Testis (tissue), 3 donors: ENCODE results near the gene ELOVL7. TPM values are rescaled to one million over a fixed set of nuclear protein-coding genes. Genes with fewer than 3 reads are reported as not detected.
"Not testable (repeated sequence)": the region's sequence is repeated elsewhere in the genome, so short reads cannot be mapped to it uniquely, and the experiment has no call there.

Source experiments
- DNase-seq: peaks from one replicate; pipeline ENCODE4 v3.0.0-alpha.2; 2019
- H3K27ac ChIP-seq, 2 donors: fragments of 200-600 bp; sonication (generic); one replicate each; pipeline ENCODE4 v1.5.1; 2019
- H3K27me3 ChIP-seq: fragments of 200-600 bp; sonication (generic); one replicate; pipeline ENCODE4 v1.5.1; 2019
- H3K36me3 ChIP-seq: fragments of 200-600 bp; sonication (generic); one replicate; pipeline ENCODE4 v1.5.1; 2017; ENCODE audit warnings: low read depth; ENCODE audit errors: missing control alignments
- H3K4me1 ChIP-seq: fragments of 200-600 bp; sonication (generic); one replicate; pipeline ENCODE4 v1.5.1; 2019
- H3K4me3 ChIP-seq, 2 donors: fragments of 200-600 bp; sonication (generic); one replicate each; pipeline ENCODE4 v1.5.1; 2017 to 2019
- H3K9me3 ChIP-seq: fragments of 200-600 bp; sonication (generic); one replicate; pipeline ENCODE4 v1.5.1; 2017
- CTCF ChIP-seq, 3 experiments: fragments of 450-650 bp in 2 of 3; fragments of 200-600 bp in 1 of 3; sonication (generic) in 1 of 3; IDR thresholded peaks; one replicate each; pipeline ENCODE4 v1.5.1; 2016 to 2019; ENCODE audit warnings: antibody characterized with exemption in 3 of 3, mild to moderate bottlenecking in 2 of 3, moderate library complexity in 1 of 3
- POLR2A ChIP-seq: fragments of 450-650 bp; IDR thresholded peaks from one replicate; pipeline ENCODE4 v1.6.1; 2017; ENCODE audit warnings: antibody characterized with exemption, mild to moderate bottlenecking, moderate library complexity
- WGBS, 2 donors: methylation state at CpG; one replicate each; pipeline ENCODE4 v1.1.5; 2018; 5-methylcytosine and 5-hydroxymethylcytosine counted together
- intact Hi-C: fragments of 100-400 bp; cut with DNase I; formaldehyde crosslinking; loops from one replicate; pipeline ENCODE4 v1.15.1; 2023; ENCODE audit warnings: low total_unique reads
- polyA plus RNA-seq: library from polyadenylated mRNA; stranded (reverse); fragments of 350-450 nt; fragmentation: Illumina TruSeq; extraction: RNeasy Lipid Tissue Mini Kit (QIAGEN cat#74804); gene quantifications from one replicate; pipeline ENCODE4 v1.2.3, GENCODE V29; 2014; ENCODE audit warnings: low read depth, low replicate concordance; ENCODE audit not compliant: insufficient read depth
- total RNA-seq, 2 donors: library from RNA; depleted of rRNA; stranded (reverse); fragments of >200 nt; gene quantifications; one replicate each; pipeline ENCODE4 v1.2.3, GENCODE V29; 2016

ELOVL7 gene
- total and polyA plus RNA-seq, 3 donors from 2014 or later, result 1.8 to 5.1 (median 2.4) TPM

- 81 to 90% methylated on average over 9 of the region's 9 CpGs for WGBS, 2 donors
- Histone ChIP-seq H3K9me3 (no peaks in the 10 kb centered on the region), H3K36me3 (no peaks in the 10 kb centered on the region), H3K27ac (no peak overlapping the region), H3K4me3 (no peak overlapping the region), H3K4me1 (no peaks in the 10 kb centered on the region), H3K27me3 (no peaks in the 10 kb centered on the region)
- intact Hi-C loops, result no loop called here
- no peak for DNase-seq
- TF ChIP-seq CTCF (IDR thresholded peaks at IDR 0.05) (no peak), POLR2A (no peak)
Measured at GRCh38 chr5:60820593-60821487, 23.2 kb downstream of the ELOVL7 start.

- H3K4me3 ChIP-seq, H3K27ac ChIP-seq, H3K36me3 ChIP-seq, H3K9me3 ChIP-seq, intact Hi-C loops, H3K27me3 ChIP-seq, H3K4me1 ChIP-seq, DNase-seq: not testable (repeated sequence)
- 93 to 98% methylated on average over 5 of the region's 5 CpGs for WGBS, 2 donors
Measured at GRCh38 chr5:60816138-60816537, 27.9 kb downstream of the ELOVL7 start.

- intact Hi-C loops, result no loop called here
- no peak overlapping the region for H3K27ac ChIP-seq
- H3K36me3 ChIP-seq, result no peaks in the 10 kb centered on the region
- no peak overlapping the region for H3K4me3 ChIP-seq
- no peaks in the 10 kb centered on the region for H3K4me1 ChIP-seq
- WGBS, 2 donors, result 89 to 94% methylated on average over 2 of the region's 2 CpGs
- no peaks in the 10 kb centered on the region for H3K9me3 ChIP-seq
- no peaks in the 10 kb centered on the region for H3K27me3 ChIP-seq
- DNase-seq, result no peak
- no peak for TF ChIP-seq CTCF (IDR thresholded peaks at IDR 0.05)
- no peak for TF ChIP-seq POLR2A
Measured at GRCh38 chr5:60814498-60814897, 29.6 kb downstream of the ELOVL7 start.

- Histone ChIP-seq H3K4me1 (no peaks in the 10 kb centered on the region), H3K36me3 (no peaks in the 10 kb centered on the region), H3K4me3 (no peak overlapping the region), H3K27ac (no peak overlapping the region), H3K27me3 (no peaks in the 10 kb centered on the region), H3K9me3 (no peaks in the 10 kb centered on the region)
- intact Hi-C loops, result no loop called here
- TF ChIP-seq POLR2A (no peak), CTCF (IDR thresholded peaks at IDR 0.05) (no peak)
- no peak for DNase-seq
Measured at GRCh38 chr5:60812426-60812825, 31.6 kb downstream of the ELOVL7 start.

- no peak for DNase-seq
- Histone ChIP-seq H3K4me3 (no peak overlapping the region), H3K36me3 (no peaks in the 10 kb centered on the region), H3K4me1 (no peaks in the 10 kb centered on the region), H3K27me3 (no peaks in the 10 kb centered on the region), H3K27ac (no peak overlapping the region), H3K9me3 (no peaks in the 10 kb centered on the region)
- intact Hi-C loops, result no loop called here
- TF ChIP-seq POLR2A (no peak), CTCF (IDR thresholded peaks at IDR 0.05) (no peak)
Measured at GRCh38 chr5:60811105-60811504, 33.0 kb downstream of the ELOVL7 start.
